GM12878 (cell line): ENCODE measurements around the gene ABCG1. TPM values are rescaled to one million over a fixed set of nuclear protein-coding genes. Genes with fewer than 3 reads are reported as not detected.

Experiments
- ATAC-seq: fragments of 200-7000 bp; cut with Tn5 transposase; 3 replicates; pipeline ENCODE4 v1.9.1; 2020; ENCODE audit warnings: mild to moderate bottlenecking, moderate library complexity
- BruUV-seq: library from RNA; stranded (reverse); fragments of 400-500 nt; replicated peaks from 2 replicates; lab custom pipeline; 2021; lab: Mats Ljungman, UMichigan
- CTCF ChIA-PET: fragments of 300-600 bp; sonication (Branson Sonifier 250); formaldehyde crosslinking; extraction: SDS; loops from one replicate; lab custom pipeline; 2021; ENCODE audit warnings: inconsistent platforms; lab: Yijun Ruan, JAX
- POLR2A ChIA-PET: fragments of 350-600 bp; formaldehyde crosslinking; extraction: SDS; loops from one replicate; lab custom pipeline; 2021; ENCODE audit warnings: inconsistent platforms; lab: Charles Lee
- RAD21 ChIA-PET: fragments of 300-600 bp; sonication (Branson Sonifier 250); formaldehyde crosslinking; loops from one replicate; lab custom pipeline; 2023; ENCODE audit warnings: antibody characterized with exemption; ENCODE audit not compliant: unreplicated experiment; lab: Charles Lee
- SMC1A ChIA-PET: fragments of 300-600 bp; sonication (Branson Sonifier 250); formaldehyde crosslinking; loops from one replicate; lab custom pipeline; 2023; ENCODE audit not compliant: unreplicated experiment, uncharacterized antibody; lab: Charles Lee
- DNase-seq: peaks from one replicate; pipeline ENCODE4 v3.0.0-alpha.2; 2011; ENCODE audit warnings: low read depth, low spot score
- FAIRE-seq: peaks from 3 replicates; lab custom pipeline; 2011; peaks lifted over from hg19 to GRCh38; lab: Jason Lieb, UNC
- H2AFZ ChIP-seq: 2 replicates; pipeline ENCODE4 v1.6.0; 2011; ENCODE audit warnings: low read depth, low read length, control low read depth; ENCODE audit not compliant: control insufficient read depth
- H3K27ac ChIP-seq: 2 replicates; pipeline ENCODE4 v1.5.1; 2011; ENCODE audit warnings: control low read depth; ENCODE audit not compliant: control insufficient read depth, insufficient read depth
- H3K27me3 ChIP-seq, 2 experiments: replicated peaks in 1 of 2; 2 replicates each; pipeline versions ENCODE4 v1.6.0 to v1.6.1; 2011; ENCODE audit warnings: low read length in 1 of 2; ENCODE audit not compliant: control insufficient read depth in 2 of 2, insufficient read depth in 2 of 2
- H3K36me3 ChIP-seq, 2 experiments: 2 replicates each; pipeline ENCODE4 v1.5.1; 2011; ENCODE audit warnings: low read length in 1 of 2; ENCODE audit not compliant: control insufficient read depth in 2 of 2, insufficient read depth in 2 of 2
- H3K4me1 ChIP-seq: 2 replicates; pipeline ENCODE4 v1.6.1; 2011; ENCODE audit warnings: mild to moderate bottlenecking, low read length, moderate library complexity, mixed read lengths; ENCODE audit not compliant: control insufficient read depth, insufficient read depth
- H3K4me2 ChIP-seq: 2 replicates; pipeline ENCODE4 v1.6.0; 2011; ENCODE audit warnings: control low read depth; ENCODE audit not compliant: control insufficient read depth, insufficient read depth
- H3K4me3 ChIP-seq: fragments of 200-600 bp; sonication (generic); 2 replicates; pipeline ENCODE4 v1.5.1; 2016
- H3K79me2 ChIP-seq: 2 replicates; pipeline ENCODE4 v1.6.0; 2011; ENCODE audit warnings: low read length; ENCODE audit not compliant: control insufficient read depth, insufficient read depth
- H3K9ac ChIP-seq: 2 replicates; pipeline ENCODE4 v1.8.0; 2011; ENCODE audit warnings: low read length, control low read depth, mixed read lengths; ENCODE audit not compliant: control insufficient read depth, insufficient read depth
- H3K9me3 ChIP-seq: replicated peaks from 3 replicates; pipeline ENCODE4 v1.5.1; 2011; ENCODE audit warnings: mild to moderate bottlenecking, low read length; ENCODE audit not compliant: control insufficient read depth, insufficient read depth
- H4K20me1 ChIP-seq: 2 replicates; pipeline ENCODE4 v1.6.0; 2011; ENCODE audit not compliant: control insufficient read depth, insufficient read depth
- BHLHE40 ChIP-seq, 2 experiments: fragments of 450-650 bp in 1 of 2; IDR thresholded peaks; 2 replicates each; pipeline ENCODE4 v1.6.1; 2011 to 2017; ENCODE audit warnings: low read depth in 2 of 2, borderline replicate concordance in 1 of 2, improper control_type of control experiment in 1 of 2, low read length in 1 of 2, mild to moderate bottlenecking in 1 of 2
- BRCA1 ChIP-seq: IDR thresholded peaks from 2 replicates; pipeline ENCODE4 v1.6.1; 2011; ENCODE audit warnings: low read depth, low read length, improper control_type of control experiment
- CREM ChIP-seq: IDR thresholded peaks from 2 replicates; pipeline ENCODE4 v1.6.1; 2014; ENCODE audit warnings: antibody characterized with exemption, low read depth
- EGR1 ChIP-seq, 2 experiments: IDR thresholded peaks; 1 replicate in 1 of 2; 2 replicates in 1 of 2; pipeline ENCODE4 v1.6.1; 2011 to 2012; ENCODE audit warnings: low read depth in 2 of 2, low read length in 2 of 2, borderline replicate concordance in 1 of 2, mild to moderate bottlenecking in 1 of 2, moderate library complexity in 1 of 2
- GABPA ChIP-seq: IDR thresholded peaks from 2 replicates; pipeline ENCODE4 v1.6.1; 2014; ENCODE audit warnings: antibody characterized with exemption, low read depth, mild to moderate bottlenecking, inconsistent platforms
- IKZF2 ChIP-seq, 2 experiments: fragments of 450-650 bp; IDR thresholded peaks; 2 replicates each; pipeline ENCODE4 v1.6.1; 2017; ENCODE audit warnings: mild to moderate bottlenecking in 2 of 2, moderate library complexity in 2 of 2
- JUNB ChIP-seq: IDR thresholded peaks from 2 replicates; pipeline ENCODE4 v1.6.1; 2016; ENCODE audit warnings: antibody characterized with exemption, mild to moderate bottlenecking
- LARP7 ChIP-seq: fragments of 450-650 bp; IDR thresholded peaks from 2 replicates; pipeline ENCODE4 v1.6.1; 2017; ENCODE audit warnings: mild to moderate bottlenecking
- REST ChIP-seq: IDR thresholded peaks from 2 replicates; pipeline ENCODE4 v1.6.1; 2012; ENCODE audit warnings: mild to moderate bottlenecking, low read depth, low read length
- SP1 ChIP-seq: IDR thresholded peaks from one replicate; pipeline ENCODE4 v1.6.1; 2011; ENCODE audit warnings: low read depth, low read length
- STAT3 ChIP-seq: IDR thresholded peaks from 2 replicates; pipeline ENCODE4 v1.6.1; 2011; ENCODE audit warnings: low read depth, low read length, improper control_type of control experiment
- WGBS: methylation state at CpG from one replicate; pipeline ENCODE4 v1.1.6; 2016; ENCODE audit warnings: low lambda C conversion rate; ENCODE audit not compliant: insufficient replicate concordance, insufficient coverage; ENCODE audit errors: missing lambda C conversion rate; 5-methylcytosine and 5-hydroxymethylcytosine counted together
- in situ Hi-C: fragments of 300-500 bp; cut with MboI; formaldehyde crosslinking; loops from 9 replicates; pipeline ENCODE4 v1.14.3; 2018; ENCODE audit warnings: mixed read lengths
- intact Hi-C: fragments of 100-400 bp; cut with micrococcal nuclease; formaldehyde crosslinking; loops from one replicate; pipeline ENCODE4 v1.14.2; 2022; ENCODE audit not compliant: unreplicated experiment
- polyA plus RNA-seq, 11 experiments: library from polyadenylated mRNA; depleted of rRNA in 4 of 11; unstranded in 6 of 11; stranded (reverse) in 5 of 11; fragments of >200 nt; fragmentation: Nextera tagmentation in 4 of 11; fragmentation: Illumina TruSeq in 1 of 11; extraction: Ambion mirVana in 4 of 11; extraction: Trizol in 1 of 11; gene quantifications; 1 replicate in 1 of 11; 2 replicates in 10 of 11; pipeline versions ENCODE4 v1.2.1 to v1.2.3, GENCODE V29; 2011 to 2016; ENCODE audit warnings: inconsistent platforms in 2 of 11, missing spikeins in 2 of 11, low read depth in 1 of 11
- total RNA-seq, 4 experiments: library from RNA; depleted of rRNA in 3 of 4; stranded (reverse); fragments of >200 nt in 3 of 4; fragmentation: Illumina TruSeq in 1 of 4; extraction: Trizol in 1 of 4; gene quantifications; 2 replicates each; pipeline versions ENCODE4 v1.2.1 to v1.2.3, GENCODE V29; 2013 to 2021

ABCG1 gene
- total and polyA plus RNA-seq, 10 of the 15 experiments (the other 5 are each of a cell fraction or from before 2014, with no cell fraction given) = 0.59 to 19.3 (median 5.7) TPM

- no TSS peak for BruUV-seq
- CTCF ChIA-PET = interaction anchor here (1.0 to 1.4 kb wide), 4 partner anchors 34 to 157 kb away, joined by 3 to 6 read pairs (median 4); no protein-coding TSS in a partner anchor
- Histone ChIP-seq H3K4me2 (no peak overlapping the region), H3K4me3 (no peak overlapping the region), H2AFZ (no peak overlapping the region), H3K4me1 (no peaks in the 10 kb centered on the region), H3K27me3 (no peaks in the 10 kb centered on the region), H4K20me1 (no peaks in the 10 kb centered on the region), H3K9ac (no peak overlapping the region), H3K36me3 (no peaks in the 10 kb centered on the region), H3K79me2 (no peaks in the 10 kb centered on the region), H3K9me3 (no peaks in the 10 kb centered on the region), H3K27ac (no peak overlapping the region)
- POLR2A ChIA-PET = no interaction called here
- in situ Hi-C loops = no loop called here
- RAD21 ChIA-PET = interaction anchor here (1.4 to 1.7 kb wide), 2 partner anchors 17 to 83 kb away, joined by 4 read pairs; partner anchors contain the start of gene ABCG1
- DNase-seq = no peak
- intact Hi-C loops = no loop called here
- WGBS = 17% methylated on average over 7 of the region's 7 CpGs
- FAIRE-seq = no peak
- TF ChIP-seq EGR1 (IDR thresholded peaks at IDR 0.05; ENCODE audit: borderline replicate concordance in 1 of 2, low read depth in 2 of 2, low read length in 2 of 2) (no peak), REST (no peak), STAT3 (no peak), BRCA1 (no peak), GABPA (no peak), SP1 (no peak), LARP7 (no peak), JUNB (no peak), BHLHE40 (IDR thresholded peaks at IDR 0.05; ENCODE audit: borderline replicate concordance in 1 of 2, low read depth in 2 of 2, low read length in 1 of 2) (no peak), IKZF2 (IDR thresholded peaks at IDR 0.05) (no peak), CREM (no peak)
- SMC1A ChIA-PET = interaction anchor here (0.9 to 2.2 kb wide), 4 partner anchors 8 to 173 kb away, joined by 3 to 6 read pairs (median 4); no protein-coding TSS in a partner anchor
- ATAC-seq = no peak
Measured at GRCh38 chr21:42302794-42303193, 83.9 kb downstream of the ABCG1 start.
